H1 (cell line): ENCODE results near the gene CST6. TPM values are rescaled to one million over a fixed set of nuclear protein-coding genes. Genes with fewer than 3 reads are reported as not detected.

ENCODE experiments used
- CTCF ChIA-PET: fragments of 300-600 bp; sonication (Branson Sonifier 250); formaldehyde crosslinking; loops from one replicate; lab custom pipeline; 2021; ENCODE audit not compliant: partially characterized antibody; lab: Charles Lee
- POLR2A ChIA-PET: fragments of 300-600 bp; sonication (Branson Sonifier 250); formaldehyde crosslinking; loops from one replicate; lab custom pipeline; 2021; ENCODE audit warnings: inconsistent platforms; ENCODE audit not compliant: partially characterized antibody; lab: Charles Lee
- DNase-seq, 2 experiments: peaks; one replicate each; pipeline versions ENCODE4 v3.0.0 to v3.0.0-alpha.2; 2010 to 2022; ENCODE audit warnings: low spot score in 2 of 2, low read depth in 1 of 2, mixed read lengths in 1 of 2
- FAIRE-seq: peaks from 2 replicates; lab custom pipeline; 2011; peaks lifted over from hg19 to GRCh38; lab: Jason Lieb, UNC
- H2AFZ ChIP-seq: 2 replicates; pipeline ENCODE4 v1.8.1; 2012; ENCODE audit warnings: low read length, inconsistent platforms
- H2AK5ac ChIP-seq: 2 replicates; pipeline ENCODE4 v1.6.1; 2013; ENCODE audit warnings: low read depth, low read length
- H2BK120ac ChIP-seq: replicated peaks from 2 replicates; pipeline ENCODE3; 2013; ENCODE audit warnings: low read depth, low read length, inconsistent platforms
- H2BK12ac ChIP-seq: 2 replicates; pipeline ENCODE4 v1.6.1; 2013; ENCODE audit warnings: low read depth, low read length
- H2BK15ac ChIP-seq: 2 replicates; pipeline ENCODE4 v1.6.1; 2013; ENCODE audit warnings: low read length
- H2BK20ac ChIP-seq: 2 replicates; pipeline ENCODE4 v1.6.1; 2013; ENCODE audit warnings: low read length
- H2BK5ac ChIP-seq: 2 replicates; pipeline ENCODE4 v1.6.1; 2013; ENCODE audit warnings: low read depth, low read length
- H3K14ac ChIP-seq: 2 replicates; pipeline ENCODE4 v1.6.1; 2013; ENCODE audit warnings: inconsistent platforms; ENCODE audit not compliant: insufficient read length
- H3K18ac ChIP-seq: 2 replicates; pipeline ENCODE4 v1.6.1; 2013; ENCODE audit warnings: low read length; ENCODE audit errors: extremely low read depth
- H3K23ac ChIP-seq: 2 replicates; pipeline ENCODE4 v1.6.1; 2013; ENCODE audit warnings: inconsistent platforms; ENCODE audit not compliant: insufficient read length
- H3K23me2 ChIP-seq: 2 replicates; pipeline ENCODE4 v1.6.1; 2013; ENCODE audit warnings: low read depth, low read length
- H3K27ac ChIP-seq: 2 replicates; pipeline ENCODE4 v1.6.1; 2011; ENCODE audit warnings: low read depth, low read length, inconsistent platforms
- H3K27me3 ChIP-seq, 4 experiments: replicated peaks in 1 of 4; 1 replicate in 1 of 4; 2 replicates in 3 of 4; pipeline versions ENCODE4 v1.6.1 to v1.8.1; 2011 to 2013; ENCODE audit warnings: low read length in 3 of 4, mild to moderate bottlenecking in 3 of 4, inconsistent platforms in 2 of 4, mixed read lengths in 2 of 4, moderate library complexity in 1 of 4; ENCODE audit not compliant: control insufficient read depth in 3 of 4, insufficient read depth in 3 of 4; ENCODE audit errors: extremely low read depth in 1 of 4
- H3K36me3 ChIP-seq, 4 experiments: 2 replicates each; pipeline versions ENCODE4 v1.6.1 to v1.8.1; 2011 to 2013; ENCODE audit warnings: mild to moderate bottlenecking in 4 of 4, low read length in 3 of 4, moderate library complexity in 2 of 4, control low read depth in 1 of 4, inconsistent platforms in 1 of 4; ENCODE audit not compliant: insufficient read depth in 4 of 4, control insufficient read depth in 2 of 4
- H3K4ac ChIP-seq: replicated peaks from 2 replicates; pipeline ENCODE3; 2013; ENCODE audit warnings: low read length, low read depth, mixed read lengths, inconsistent platforms; ENCODE audit not compliant: insufficient read length
- H3K4me1 ChIP-seq, 4 experiments: replicated peaks in 1 of 4; 1 replicate in 1 of 4; 2 replicates in 3 of 4; pipeline versions ENCODE4 v1.6.1 to v1.8.1; 2011 to 2013; ENCODE audit warnings: low read length in 3 of 4, inconsistent platforms in 2 of 4, mixed read lengths in 1 of 4; ENCODE audit not compliant: insufficient read depth in 4 of 4, control insufficient read depth in 3 of 4
- H3K4me2 ChIP-seq, 2 experiments: 2 replicates each; pipeline versions ENCODE4 v1.6.1 to v1.8.1; 2011 to 2013; ENCODE audit warnings: low read depth in 2 of 2, low read length in 2 of 2, control low read depth in 1 of 2, inconsistent platforms in 1 of 2, mild to moderate bottlenecking in 1 of 2; ENCODE audit not compliant: insufficient read depth in 1 of 2
- H3K4me3 ChIP-seq, 4 experiments: fragments of 200-600, 300-600 bp in 1 of 4; sonication (generic), shearing (Covaris generic), sonication (Bioruptor Twin) in 1 of 4; 2 replicates each; pipeline versions ENCODE4 v1.5.1 to v1.8.1; 2011 to 2016; ENCODE audit warnings: low read length in 4 of 4, low read depth in 3 of 4, control low read depth in 2 of 4, inconsistent platforms in 2 of 4, mild to moderate bottlenecking in 2 of 4, mixed read lengths in 1 of 4, moderate library complexity in 1 of 4; ENCODE audit not compliant: insufficient read depth in 2 of 4; ENCODE audit errors: extremely low read depth in 1 of 4
- H3K56ac ChIP-seq: replicated peaks from 2 replicates; pipeline ENCODE3; 2013; ENCODE audit warnings: low read depth, mild to moderate bottlenecking, mixed read lengths, low read length, inconsistent platforms; ENCODE audit not compliant: insufficient read length
- H3K79me1 ChIP-seq: 2 replicates; pipeline ENCODE4 v1.6.1; 2013; ENCODE audit warnings: low read depth, low read length, control low read depth
- H3K79me2 ChIP-seq, 2 experiments: 2 replicates each; pipeline versions ENCODE4 v1.6.1 to v1.8.1; 2012 to 2013; ENCODE audit warnings: low read length in 2 of 2, mild to moderate bottlenecking in 2 of 2, inconsistent platforms in 1 of 2; ENCODE audit not compliant: insufficient read depth in 2 of 2, control insufficient read depth in 1 of 2
- H3K9ac ChIP-seq, 4 experiments: replicated peaks in 1 of 4; 1 replicate in 1 of 4; 2 replicates in 3 of 4; pipeline versions ENCODE4 v1.6.1 to v1.8.1; 2011 to 2013; ENCODE audit warnings: low read depth in 3 of 4, low read length in 3 of 4, control low read depth in 2 of 4, mild to moderate bottlenecking in 2 of 4, moderate library complexity in 2 of 4, inconsistent platforms in 1 of 4; ENCODE audit errors: extremely low read depth in 1 of 4
- H3K9me3 ChIP-seq, 2 experiments: 2 replicates each; pipeline versions ENCODE4 v1.6.1 to v1.8.1; 2012 to 2013; ENCODE audit warnings: mild to moderate bottlenecking in 2 of 2, moderate library complexity in 2 of 2, control low read depth in 1 of 2, inconsistent platforms in 1 of 2, low read depth in 1 of 2, low read length in 1 of 2, mixed read lengths in 1 of 2; ENCODE audit not compliant: insufficient read depth in 2 of 2
- H4K20me1 ChIP-seq, 2 experiments: replicated peaks in 1 of 2; 2 replicates each; pipeline versions ENCODE3 to v1.8.1; 2011 to 2013; ENCODE audit warnings: inconsistent platforms in 2 of 2, low read length in 2 of 2, mild to moderate bottlenecking in 1 of 2; ENCODE audit not compliant: insufficient read depth in 2 of 2, control insufficient read depth in 1 of 2
- H4K5ac ChIP-seq: 2 replicates; pipeline ENCODE4 v1.6.1; 2013; ENCODE audit warnings: low read length, low read depth, mixed read lengths, inconsistent platforms; ENCODE audit not compliant: insufficient read length
- H4K8ac ChIP-seq: 2 replicates; pipeline ENCODE4 v1.8.0; 2013; ENCODE audit warnings: mild to moderate bottlenecking, moderate library complexity, low read length, inconsistent platforms; ENCODE audit not compliant: insufficient read depth; ENCODE audit errors: extremely low read depth
- H4K91ac ChIP-seq: replicated peaks from 2 replicates; pipeline ENCODE3; 2013; ENCODE audit warnings: low read length, mixed read lengths, inconsistent platforms; ENCODE audit not compliant: insufficient read length
- BRCA1 ChIP-seq: IDR thresholded peaks from 2 replicates; pipeline ENCODE4 v1.6.1; 2012; ENCODE audit warnings: low read depth, low read length, improper control_type of control experiment
- CHD2 ChIP-seq: IDR thresholded peaks from 2 replicates; pipeline ENCODE4 v1.6.1; 2012; ENCODE audit warnings: low read length, improper control_type of control experiment
- SIN3A ChIP-seq, 2 experiments: IDR thresholded peaks in 1 of 2; conservative IDR thresholded peaks in 1 of 2; 2 replicates each; pipeline ENCODE4 v1.6.1; 2011 to 2012; ENCODE audit warnings: low read length in 2 of 2, improper control_type of control experiment in 1 of 2, low read depth in 1 of 2, mild to moderate bottlenecking in 1 of 2
- WGBS, 2 experiments: shearing (Covaris generic) in 1 of 2; methylation state at CpG; one replicate each; pipeline versions ENCODE4 v1.1.6 to v1.1.7; 2013 to 2015; ENCODE audit warnings: low lambda C conversion rate in 2 of 2, mixed read lengths in 2 of 2, inconsistent platforms in 1 of 2, low coverage in 1 of 2, missing lambda C conversion rate in 1 of 2; ENCODE audit not compliant: insufficient replicate concordance in 2 of 2, insufficient coverage in 1 of 2, insufficient read length in 1 of 2; ENCODE audit errors: extremely low coverage in 1 of 2, missing lambda C conversion rate in 1 of 2; 5-methylcytosine and 5-hydroxymethylcytosine counted together
- polyA plus RNA-seq, 7 experiments: library from polyadenylated mRNA; depleted of rRNA in 3 of 7; stranded (reverse) in 5 of 7; unstranded in 2 of 7; fragments of >200 nt in 5 of 7; fragments of 200-250 nt in 2 of 7; gene quantifications; 1 replicate in 5 of 7; 2 replicates in 1 of 7; 4 replicates in 1 of 7; pipeline versions ENCODE4 v1.2.1 to v1.2.3, GENCODE V29; 2011 to 2013; ENCODE audit warnings: missing spikeins in 2 of 7, mixed read lengths in 2 of 7
- total RNA-seq: library from RNA; stranded (reverse); fragmentation: NEBNext Ultra II Directional; extraction: Animal tissue kit (Norgen Biotek cat#: 25700); gene quantifications from 2 replicates; pipeline ENCODE4 v1.2.1, GENCODE V29; 2021
- TF ChIP-seq, protein P1 (sequence below): IDR thresholded peaks from 2 replicates; pipeline ENCODE4 v1.6.1; 2011; ENCODE audit warnings: low read length, improper control_type of control experiment

Gene CST6
- total and polyA plus RNA-seq, 2 of the 8 experiments (the other 6 are each of a cell fraction or from before 2014, with no cell fraction given), result 1.6 to 7.6 TPM

GRCh38 chr11:66020618-66021357, 9.0 kb downstream of the CST6 start:
- no peaks in the 10 kb centered on the region for H3K79me1 ChIP-seq
- no peak overlapping the region for H2BK120ac ChIP-seq
- no peak overlapping the region for H2BK5ac ChIP-seq
- H2BK20ac ChIP-seq, result no peak overlapping the region
- H2BK12ac ChIP-seq, result no peak overlapping the region
- WGBS, 2 experiments, result 85% methylated on average over 14 of the region's 25 CpGs; no CpG with 5 or more reads in 1 of the 2 experiments
- FAIRE-seq, result no peak
- H3K36me3 ChIP-seq, result no peaks in the 10 kb centered on the region
- no peak overlapping the region for H3K4me2 ChIP-seq
- DNase-seq, result no peak
- H3K9me3 ChIP-seq, result no peaks in the 10 kb centered on the region
- H3K4me1 ChIP-seq, result peaks cover 0 to 3% (median 1%) of the 10 kb centered on the region in 4 experiments; a peak in 1 of 7 replicates
- no peaks in the 10 kb centered on the region for H3K23me2 ChIP-seq
- H4K91ac ChIP-seq, result no peak overlapping the region
- H3K18ac ChIP-seq, result no peak overlapping the region
- no peak overlapping the region for H3K27ac ChIP-seq
- H2BK15ac ChIP-seq, result no peak overlapping the region
- H3K79me2 ChIP-seq, result no peaks in the 10 kb centered on the region
- peak overlapping the region; percentile 68 for H4K8ac ChIP-seq
- ChIA-PET CTCF (interaction anchor here (1.0 to 4.1 kb wide), 3 partner anchors 15 to 25 kb away, joined by 4 to 34 read pairs (median 7); no protein-coding TSS in a partner anchor), POLR2A (interaction anchor here (1.4 kb wide), 1 partner anchor 12 kb away, joined by 4 read pairs; no protein-coding TSS in a partner anchor)
- H3K14ac ChIP-seq, result no peak overlapping the region
- H4K5ac ChIP-seq, result no peak overlapping the region
- H3K4me3 ChIP-seq, result no peak overlapping the region
- no peak overlapping the region for H2AK5ac ChIP-seq
- no peak overlapping the region for H3K9ac ChIP-seq
- H3K23ac ChIP-seq, result no peak overlapping the region
- H3K4ac ChIP-seq, result no peak overlapping the region
- H2AFZ ChIP-seq, result no peak overlapping the region
- H3K27me3 ChIP-seq, result peaks cover 0 to 18% (median 5%) of the 10 kb centered on the region in 4 experiments; a peak in 4 of 7 replicates
- no peaks in the 10 kb centered on the region for H4K20me1 ChIP-seq
- peak overlapping the region; percentile 30 for H3K56ac ChIP-seq
- TF ChIP-seq, protein P1, sequence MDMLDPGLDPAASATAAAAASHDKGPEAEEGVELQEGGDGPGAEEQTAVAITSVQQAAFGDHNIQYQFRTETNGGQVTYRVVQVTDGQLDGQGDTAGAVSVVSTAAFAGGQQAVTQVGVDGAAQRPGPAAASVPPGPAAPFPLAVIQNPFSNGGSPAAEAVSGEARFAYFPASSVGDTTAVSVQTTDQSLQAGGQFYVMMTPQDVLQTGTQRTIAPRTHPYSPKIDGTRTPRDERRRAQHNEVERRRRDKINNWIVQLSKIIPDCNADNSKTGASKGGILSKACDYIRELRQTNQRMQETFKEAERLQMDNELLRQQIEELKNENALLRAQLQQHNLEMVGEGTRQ, result no peak
- TF ChIP-seq CHD2, result no peak
- no peak for TF ChIP-seq SIN3A (conservative IDR thresholded peaks at IDR 0.05 in 1 of 2, IDR thresholded peaks at IDR 0.05 in 1 of 2; ENCODE audit: low read depth in 1 of 2, low read length in 2 of 2)
- no peak for TF ChIP-seq BRCA1
